Ovary (tissue), 3 donors: Measurements from ENCODE around the gene C1orf167.

Experiments
- CTCF ChIP-seq, 3 donors: fragments of 450-650 bp in 2 of 3; fragments of 200-600 bp in 1 of 3; IDR thresholded peaks; one replicate each; pipeline versions ENCODE4 v1.5.1 to v1.8.0; 2016 to 2022; ENCODE audit warnings: antibody characterized with exemption in 3 of 3, mild to moderate bottlenecking in 1 of 3
- POLR2A ChIP-seq: fragments of 450-650 bp; IDR thresholded peaks from one replicate; pipeline ENCODE4 v1.6.1; 2017; ENCODE audit warnings: antibody characterized with exemption, mild to moderate bottlenecking, moderate library complexity
- donor health status: DM: no; HTN: no; CAD: no.

- no peak for TF ChIP-seq POLR2A
- no peak for TF ChIP-seq CTCF (IDR thresholded peaks at IDR 0.05)
Measured at GRCh38 chr1:11799896-11800295, 37.9 kb downstream of the C1orf167 start.
